CD1c-positive myeloid dendritic cell (primary cell): ENCODE data around the gene PRKD1.
"Not testable (repeated sequence)": the region's sequence is repeated elsewhere in the genome, so short reads cannot be mapped to it uniquely, and the experiment has no call there.

ENCODE experiments used
- DNase-seq: peaks from one replicate; pipeline ENCODE4 v3.0.0-alpha.2; 2016; ENCODE audit errors: extremely low spot score

The PRKD1 gene

GRCh38 chr14:29743531-29743930, 184.1 kb downstream of the PRKD1 start:
- no peak for DNase-seq

GRCh38 chr14:29741909-29742401, 185.7 kb downstream of the PRKD1 start:
- DNase-seq: no peak

GRCh38 chr14:29740491-29740890, 187.2 kb downstream of the PRKD1 start:
- no peak for DNase-seq

- no peak for DNase-seq
Observed at GRCh38 chr14:29738950-29739349, 188.7 kb downstream of the PRKD1 start.

GRCh38 chr14:29738056-29738455, 189.6 kb downstream of the PRKD1 start:
- no peak for DNase-seq

GRCh38 chr14:29735459-29735858, 192.2 kb downstream of the PRKD1 start:
- DNase-seq: no peak

- no peak for DNase-seq
Observed at GRCh38 chr14:29734732-29735131, 192.9 kb downstream of the PRKD1 start.

- not testable (repeated sequence) for DNase-seq
Observed at GRCh38 chr14:29726560-29727331, 200.9 kb downstream of the PRKD1 start.

- DNase-seq: no peak
Observed at GRCh38 chr14:29724991-29725390, 202.7 kb downstream of the PRKD1 start.

GRCh38 chr14:29722831-29723230, 204.8 kb downstream of the PRKD1 start:
- DNase-seq: no peak

GRCh38 chr14:29721586-29721985, 206.1 kb downstream of the PRKD1 start:
- DNase-seq: no peak

GRCh38 chr14:29717901-29718300, 209.7 kb downstream of the PRKD1 start:
- DNase-seq: no peak

- DNase-seq: no peak
Observed at GRCh38 chr14:29716150-29716549, 211.5 kb downstream of the PRKD1 start.

GRCh38 chr14:29712601-29713000, 215.0 kb downstream of the PRKD1 start:
- DNase-seq: no peak

- DNase-seq: no peak
Observed at GRCh38 chr14:29710015-29710414, 217.6 kb downstream of the PRKD1 start.

GRCh38 chr14:29709490-29709889, 218.2 kb downstream of the PRKD1 start:
- DNase-seq: no peak

GRCh38 chr14:29706700-29707099, 220.9 kb downstream of the PRKD1 start:
- no peak for DNase-seq

GRCh38 chr14:29705801-29706200, 221.8 kb downstream of the PRKD1 start:
- no peak for DNase-seq

GRCh38 chr14:29689597-29689996, 238.1 kb downstream of the PRKD1 start:
- DNase-seq: not testable (repeated sequence)

GRCh38 chr14:29687866-29688265, 239.8 kb downstream of the PRKD1 start:
- DNase-seq: no peak

GRCh38 chr14:29687071-29687765, 240.4 kb downstream of the PRKD1 start:
- DNase-seq: no peak

GRCh38 chr14:29684926-29685325, 242.7 kb downstream of the PRKD1 start:
- no peak for DNase-seq

- no peak for DNase-seq
Observed at GRCh38 chr14:29682789-29683188, 244.9 kb downstream of the PRKD1 start.
